ENCODE data around the gene TMEM147.

DNA sequence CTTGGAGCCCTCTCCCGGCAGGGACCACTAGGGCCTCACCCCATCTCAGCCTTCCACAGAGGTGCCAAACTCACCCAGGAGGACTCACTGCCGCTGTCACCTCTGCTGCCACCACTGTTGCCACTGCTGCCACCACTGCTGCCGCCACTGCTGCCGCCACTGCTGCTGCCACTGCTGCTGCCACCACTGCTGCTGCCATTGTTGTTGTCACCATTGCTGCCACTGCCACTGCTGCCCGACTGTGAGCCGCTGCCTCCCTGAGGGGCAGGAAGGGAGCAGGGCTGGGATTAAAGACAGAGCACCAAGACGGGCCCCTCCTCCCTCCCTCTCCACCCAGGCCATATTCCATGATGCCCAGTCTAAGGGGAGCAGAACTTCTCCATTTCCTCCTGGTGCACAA is 34.1 kb upstream of the TMEM147 start:
- TF ChIP-seq POLR2AphosphoS5 (IDR thresholded peaks at IDR 0.05; ENCODE audit: low read depth, low read length) (no peak), CTCF (IDR thresholded peaks at IDR 0.05) (no peak)

Measured in Panc1 (cell line).